Suprapubic skin (tissue), 4 donors: ENCODE results near the gene MUC6. TPM values are rescaled to one million over a fixed set of nuclear protein-coding genes. Genes with fewer than 3 reads are reported as not detected.

Source experiments
- DNase-seq, 2 donors: peaks; one replicate each; pipeline ENCODE4 v3.0.0-alpha.2; 2019; ENCODE audit warnings: low spot score in 2 of 2
- H3K27ac ChIP-seq: fragments of 200-600 bp; sonication (generic); one replicate; pipeline ENCODE4 v1.5.1; 2019
- H3K27me3 ChIP-seq: fragments of 200-600 bp; sonication (generic); one replicate; pipeline ENCODE4 v1.5.1; 2019
- H3K36me3 ChIP-seq: fragments of 200-600 bp; sonication (generic); one replicate; pipeline ENCODE4 v1.5.1; 2019
- H3K4me1 ChIP-seq: fragments of 200-600 bp; sonication (generic); one replicate; pipeline ENCODE4 v1.5.1; 2019
- H3K4me3 ChIP-seq: fragments of 200-600 bp; sonication (generic); one replicate; pipeline ENCODE4 v1.5.1; 2019; ENCODE audit warnings: mild to moderate bottlenecking
- H3K9me3 ChIP-seq: fragments of 200-600 bp; sonication (generic); one replicate; pipeline ENCODE4 v1.5.1; 2019
- CTCF ChIP-seq, 2 donors: fragments of 200-600 bp in 1 of 2; fragments of 450-650 bp in 1 of 2; sonication (generic) in 1 of 2; IDR thresholded peaks; one replicate each; pipeline ENCODE4 v1.5.1; 2016 to 2019; ENCODE audit warnings: antibody characterized with exemption in 2 of 2, mild to moderate bottlenecking in 1 of 2, moderate library complexity in 1 of 2
- EP300 ChIP-seq: sonication (generic); formaldehyde crosslinking; IDR thresholded peaks from one replicate; pipeline ENCODE4 v1.6.1; 2017; ENCODE audit warnings: antibody characterized with exemption
- POLR2A ChIP-seq, 2 donors: fragments of 450-650 bp; IDR thresholded peaks; one replicate each; pipeline ENCODE4 v1.6.1; 2017; ENCODE audit warnings: antibody characterized with exemption in 2 of 2, mild to moderate bottlenecking in 2 of 2, moderate library complexity in 2 of 2
- POLR2AphosphoS5 ChIP-seq, 3 donors: sonication (generic); formaldehyde crosslinking; IDR thresholded peaks; one replicate each; pipeline ENCODE4 v1.6.1; 2017; ENCODE audit warnings: antibody characterized with exemption in 3 of 3
- WGBS: methylation state at CpG from one replicate; pipeline ENCODE4 v1.1.5; 2018; 5-methylcytosine and 5-hydroxymethylcytosine counted together
- total RNA-seq, 4 donors: library from RNA; depleted of rRNA; stranded (reverse); fragments of >200 nt; gene quantifications; one replicate each; pipeline ENCODE4 v1.1.0, GENCODE V29; 2016

Gene MUC6
- total RNA-seq, 4 donors from 2014 or later = 0.04 TPM; not detected in 3

- Histone ChIP-seq H3K4me1 (peaks cover 4% of the 10 kb centered on the region), H3K27me3 (no peaks in the 10 kb centered on the region), H3K9me3 (no peaks in the 10 kb centered on the region), H3K4me3 (no peak overlapping the region), H3K36me3 (peaks cover 95% of the 10 kb centered on the region), H3K27ac (no peak overlapping the region)
- no peak for DNase-seq
- 90% methylated on average over 13 of the region's 13 CpGs for WGBS
- no peak for TF ChIP-seq POLR2AphosphoS5 (IDR thresholded peaks at IDR 0.05)
- TF ChIP-seq EP300 = no peak
- no peak for TF ChIP-seq POLR2A (IDR thresholded peaks at IDR 0.05)
- TF ChIP-seq CTCF (IDR thresholded peaks at IDR 0.05) = no peak
Observed at GRCh38 chr11:1006762-1007161, 29.8 kb downstream of the MUC6 start.

- H3K27me3 ChIP-seq = no peaks in the 10 kb centered on the region
- no peak for DNase-seq
- H3K27ac ChIP-seq = no peak overlapping the region
- 58% methylated on average over 21 of the region's 21 CpGs for WGBS
- no peaks in the 10 kb centered on the region for H3K9me3 ChIP-seq
- no peak for TF ChIP-seq EP300
- no peak for TF ChIP-seq POLR2AphosphoS5 (IDR thresholded peaks at IDR 0.05)
- no peak for TF ChIP-seq POLR2A (IDR thresholded peaks at IDR 0.05)
- no peak for TF ChIP-seq CTCF (IDR thresholded peaks at IDR 0.05)
- H3K4me3 ChIP-seq = no peak overlapping the region
- peaks cover 4% of the 10 kb centered on the region for H3K4me1 ChIP-seq
- H3K36me3 ChIP-seq = peaks cover 95% of the 10 kb centered on the region
Observed at GRCh38 chr11:1005928-1006327, 30.6 kb downstream of the MUC6 start.

GRCh38 chr11:1003159-1003558 is 33.4 kb downstream of the MUC6 start:
- no peak for DNase-seq
- TF ChIP-seq POLR2A (IDR thresholded peaks at IDR 0.05) = no peak
- TF ChIP-seq EP300 = no peak
- TF ChIP-seq CTCF (IDR thresholded peaks at IDR 0.05) = no peak
- no peak for TF ChIP-seq POLR2AphosphoS5 (IDR thresholded peaks at IDR 0.05)
- Histone ChIP-seq H3K4me3 (no peak overlapping the region), H3K27me3 (no peaks in the 10 kb centered on the region), H3K4me1 (peaks cover 4% of the 10 kb centered on the region), H3K36me3 (peaks cover 88% of the 10 kb centered on the region), H3K27ac (no peak overlapping the region), H3K9me3 (no peaks in the 10 kb centered on the region)
- 90% methylated on average over 20 of the region's 20 CpGs for WGBS

GRCh38 chr11:1002406-1002984 is 34.0 kb downstream of the MUC6 start:
- 90% methylated on average over 19 of the region's 20 CpGs for WGBS
- no peak for TF ChIP-seq CTCF (IDR thresholded peaks at IDR 0.05)
- TF ChIP-seq POLR2A (IDR thresholded peaks at IDR 0.05) = no peak
- no peak for TF ChIP-seq EP300
- no peak for TF ChIP-seq POLR2AphosphoS5 (IDR thresholded peaks at IDR 0.05)
- Histone ChIP-seq H3K36me3 (peaks cover 81% of the 10 kb centered on the region), H3K4me3 (no peak overlapping the region), H3K9me3 (no peaks in the 10 kb centered on the region), H3K4me1 (peaks cover 4% of the 10 kb centered on the region), H3K27me3 (no peaks in the 10 kb centered on the region), H3K27ac (no peak overlapping the region)
- no peak for DNase-seq

- TF ChIP-seq EP300 = no peak
- TF ChIP-seq CTCF (IDR thresholded peaks at IDR 0.05) = no peak
- no peak for TF ChIP-seq POLR2AphosphoS5 (IDR thresholded peaks at IDR 0.05)
- no peak for TF ChIP-seq POLR2A (IDR thresholded peaks at IDR 0.05)
- Histone ChIP-seq H3K36me3 (peaks cover 80% of the 10 kb centered on the region), H3K27ac (no peak overlapping the region), H3K4me1 (peaks cover 4% of the 10 kb centered on the region), H3K4me3 (no peak overlapping the region), H3K9me3 (no peaks in the 10 kb centered on the region), H3K27me3 (no peaks in the 10 kb centered on the region)
- WGBS = 93% methylated on average over 10 of the region's 32 CpGs
- DNase-seq = no peak
Observed at GRCh38 chr11:1001617-1002405, 34.7 kb downstream of the MUC6 start.
